HEK293 (cell line): ENCODE results near the gene FRMD4A.

Experiments used
- CTCF ChIA-PET: fragments of 350-600 bp; formaldehyde crosslinking; extraction: SDS; loops from one replicate; lab custom pipeline; 2021; ENCODE audit warnings: antibody characterized with exemption; lab: Yijun Ruan, JAX
- POLR2A ChIA-PET: fragments of 300-600 bp; formaldehyde crosslinking; extraction: SDS; loops from one replicate; lab custom pipeline; 2020; ENCODE audit warnings: antibody characterized with exemption, inconsistent platforms; lab: Yijun Ruan, JAX
- H3K27ac ChIP-seq: fragments of 200-500 bp; sonication (Bioruptor generic); 2 replicates; pipeline ENCODE4 v1.5.1; 2014; ENCODE audit warnings: low read depth, low read length, control low read depth, inconsistent platforms; ENCODE audit errors: extremely low read depth
- H3K36me3 ChIP-seq, 2 experiments: fragments of 200-500 bp in 1 of 2; sonication (Bioruptor generic) in 1 of 2; 1 replicate in 1 of 2; 2 replicates in 1 of 2; pipeline ENCODE4 v1.5.1; 2014 to 2017; ENCODE audit warnings: inconsistent platforms in 2 of 2, low read length in 2 of 2; ENCODE audit not compliant: control insufficient read depth in 2 of 2, insufficient read depth in 1 of 2
- H3K4me1 ChIP-seq: fragments of 200-500 bp; sonication (Bioruptor generic); 2 replicates; pipeline ENCODE4 v1.5.1; 2014; ENCODE audit warnings: mild to moderate bottlenecking, low read length, inconsistent platforms; ENCODE audit not compliant: control insufficient read depth, insufficient read depth
- H3K4me3 ChIP-seq: 2 replicates; pipeline ENCODE4 v1.5.1; 2011; ENCODE audit warnings: low read depth, mild to moderate bottlenecking, control low read depth, low read length, moderate library complexity
- H3K9me3 ChIP-seq: fragments of 200-500 bp; sonication (Bioruptor generic); 2 replicates; pipeline ENCODE4 v1.5.1; 2014; ENCODE audit warnings: low read depth, low read length, inconsistent platforms; ENCODE audit not compliant: control insufficient read depth, insufficient read depth
- BCL11B ChIP-seq: fragments of 450-650 bp; formaldehyde crosslinking; IDR thresholded peaks from 2 replicates; pipeline ENCODE4 v1.5.1; 2016; ENCODE audit warnings: low read depth, missing biosample characterization, missing genetic modification characterization
- FEZF1 ChIP-seq: fragments of 450-650 bp; formaldehyde crosslinking; IDR thresholded peaks from 2 replicates; pipeline ENCODE4 v1.5.1; 2016; ENCODE audit warnings: missing biosample characterization, missing genetic modification characterization
- KLF16 ChIP-seq: fragments of 450-650 bp; formaldehyde crosslinking; IDR thresholded peaks from 2 replicates; pipeline ENCODE4 v1.5.1; 2017; ENCODE audit warnings: missing biosample characterization, missing genetic modification characterization
- MYNN ChIP-seq: fragments of 450-650 bp; formaldehyde crosslinking; IDR thresholded peaks from 2 replicates; pipeline ENCODE4 v1.5.1; 2016; ENCODE audit warnings: missing biosample characterization, missing genetic modification characterization, borderline replicate concordance
- REPIN1 ChIP-seq: fragments of 450-650 bp; formaldehyde crosslinking; IDR thresholded peaks from 2 replicates; pipeline ENCODE4 v1.5.1; 2017; ENCODE audit warnings: missing biosample characterization, missing genetic modification characterization, low read depth
- REST ChIP-seq: fragments of 450-650 bp; formaldehyde crosslinking; IDR thresholded peaks from 2 replicates; pipeline ENCODE4 v1.5.1; 2016; ENCODE audit warnings: missing biosample characterization, missing genetic modification characterization
- SETDB1 ChIP-seq: IDR thresholded peaks from one replicate; pipeline ENCODE4 v1.6.1; 2017; ENCODE audit warnings: mild to moderate bottlenecking, low read length, moderate library complexity, mixed read lengths; ENCODE audit not compliant: insufficient read length
- ZNF169 ChIP-seq: fragments of 450-650 bp; formaldehyde crosslinking; IDR thresholded peaks from 2 replicates; pipeline ENCODE4 v1.5.1; 2016; ENCODE audit warnings: missing biosample characterization, missing genetic modification characterization
- ZNF23 ChIP-seq: fragments of 450-650 bp; formaldehyde crosslinking; IDR thresholded peaks from 2 replicates; pipeline ENCODE4 v1.5.1; 2016; ENCODE audit warnings: missing biosample characterization, missing genetic modification characterization, borderline replicate concordance
- ZNF302 ChIP-seq: fragments of 450-650 bp; formaldehyde crosslinking; IDR thresholded peaks from 2 replicates; pipeline ENCODE4 v1.5.1; 2016; ENCODE audit warnings: missing biosample characterization, missing genetic modification characterization, low read depth
- ZNF354C ChIP-seq: fragments of 450-650 bp; formaldehyde crosslinking; IDR thresholded peaks from 2 replicates; pipeline ENCODE4 v1.5.1; 2016; ENCODE audit warnings: missing biosample characterization, missing genetic modification characterization, low read depth, borderline replicate concordance
- ZNF398 ChIP-seq: fragments of 450-650 bp; formaldehyde crosslinking; IDR thresholded peaks from 2 replicates; pipeline ENCODE4 v1.5.1; 2017; ENCODE audit warnings: missing biosample characterization, missing genetic modification characterization
- ZNF473 ChIP-seq: fragments of 450-650 bp; formaldehyde crosslinking; IDR thresholded peaks from 2 replicates; pipeline ENCODE4 v1.5.1; 2017; ENCODE audit warnings: missing biosample characterization, missing genetic modification characterization
- ZNF514 ChIP-seq: fragments of 450-650 bp; formaldehyde crosslinking; IDR thresholded peaks from 2 replicates; pipeline ENCODE4 v1.5.1; 2016; ENCODE audit warnings: missing biosample characterization, missing genetic modification characterization
- ZNF548 ChIP-seq: fragments of 450-650 bp; formaldehyde crosslinking; IDR thresholded peaks from 2 replicates; pipeline ENCODE4 v1.5.1; 2016; ENCODE audit warnings: missing biosample characterization, missing genetic modification characterization
- ZNF701 ChIP-seq: fragments of 450-650 bp; formaldehyde crosslinking; IDR thresholded peaks from 2 replicates; pipeline ENCODE4 v1.5.1; 2016; ENCODE audit warnings: missing biosample characterization, missing genetic modification characterization
- ZNF707 ChIP-seq: fragments of 450-650 bp; formaldehyde crosslinking; IDR thresholded peaks from 2 replicates; pipeline ENCODE4 v1.5.1; 2016; ENCODE audit warnings: missing biosample characterization, missing genetic modification characterization
- TF ChIP-seq, protein P1 (sequence below): sonication (generic); formaldehyde crosslinking; IDR thresholded peaks from 2 replicates; pipeline ENCODE4 v1.8.1; 2022; ENCODE audit warnings: mild to moderate bottlenecking, moderate library complexity, missing genetic modification reagents
- TF ChIP-seq, protein P2 (sequence below): fragments of 450-650 bp; formaldehyde crosslinking; IDR thresholded peaks from 2 replicates; pipeline ENCODE4 v1.5.1; 2016; ENCODE audit warnings: missing biosample characterization, missing genetic modification characterization

Gene FRMD4A

DNA sequence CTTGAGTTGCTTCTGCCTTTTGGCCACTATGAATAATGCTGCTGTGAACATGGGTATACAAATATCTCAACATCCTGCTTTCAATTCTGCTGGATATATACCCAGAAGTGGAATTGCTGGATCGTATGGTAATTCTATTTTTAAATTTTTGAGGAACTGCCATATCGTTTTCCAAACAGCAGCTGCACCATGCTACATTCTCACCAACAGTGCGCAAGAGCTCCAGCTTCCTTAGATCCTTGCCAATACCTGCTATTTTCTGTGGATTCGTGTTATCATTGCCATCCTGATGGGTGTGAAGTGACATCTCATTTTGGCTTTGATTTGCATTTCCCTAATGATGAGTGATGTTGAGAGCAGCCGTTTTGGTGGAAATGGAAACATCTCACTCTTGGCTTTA, 26.7 kb downstream of the FRMD4A start:
- no peaks in the 10 kb centered on the region for H3K4me1 ChIP-seq
- CTCF ChIA-PET, result interaction anchor here (0.6 to 0.7 kb wide), 2 partner anchors 433 to 644 kb away, joined by 3 read pairs; no protein-coding TSS in a partner anchor
- TF ChIP-seq ZNF398 (tag by site-specific recombination), result no peak
- no peak for TF ChIP-seq ZNF169 (tag by site-specific recombination)
- TF ChIP-seq ZNF707, result no peak
- TF ChIP-seq, protein P1, sequence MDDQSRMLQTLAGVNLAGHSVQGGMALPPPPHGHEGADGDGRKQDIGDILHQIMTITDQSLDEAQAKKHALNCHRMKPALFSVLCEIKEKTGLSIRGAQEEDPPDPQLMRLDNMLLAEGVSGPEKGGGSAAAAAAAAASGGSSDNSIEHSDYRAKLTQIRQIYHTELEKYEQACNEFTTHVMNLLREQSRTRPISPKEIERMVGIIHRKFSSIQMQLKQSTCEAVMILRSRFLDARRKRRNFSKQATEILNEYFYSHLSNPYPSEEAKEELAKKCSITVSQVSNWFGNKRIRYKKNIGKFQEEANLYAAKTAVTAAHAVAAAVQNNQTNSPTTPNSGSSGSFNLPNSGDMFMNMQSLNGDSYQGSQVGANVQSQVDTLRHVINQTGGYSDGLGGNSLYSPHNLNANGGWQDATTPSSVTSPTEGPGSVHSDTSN (CRISPR knock-in tag), result no peak
- no peak for TF ChIP-seq SETDB1
- no peak for TF ChIP-seq ZNF23 (tag by site-specific recombination)
- TF ChIP-seq ZNF701 (tag by site-specific recombination), result no peak
- TF ChIP-seq REPIN1, result no peak
- TF ChIP-seq, protein P2, sequence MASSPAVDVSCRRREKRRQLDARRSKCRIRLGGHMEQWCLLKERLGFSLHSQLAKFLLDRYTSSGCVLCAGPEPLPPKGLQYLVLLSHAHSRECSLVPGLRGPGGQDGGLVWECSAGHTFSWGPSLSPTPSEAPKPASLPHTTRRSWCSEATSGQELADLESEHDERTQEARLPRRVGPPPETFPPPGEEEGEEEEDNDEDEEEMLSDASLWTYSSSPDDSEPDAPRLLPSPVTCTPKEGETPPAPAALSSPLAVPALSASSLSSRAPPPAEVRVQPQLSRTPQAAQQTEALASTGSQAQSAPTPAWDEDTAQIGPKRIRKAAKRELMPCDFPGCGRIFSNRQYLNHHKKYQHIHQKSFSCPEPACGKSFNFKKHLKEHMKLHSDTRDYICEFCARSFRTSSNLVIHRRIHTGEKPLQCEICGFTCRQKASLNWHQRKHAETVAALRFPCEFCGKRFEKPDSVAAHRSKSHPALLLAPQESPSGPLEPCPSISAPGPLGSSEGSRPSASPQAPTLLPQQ (tag by site-specific recombination), result no peak
- no peak for TF ChIP-seq KLF16
- no peak for TF ChIP-seq FEZF1
- POLR2A ChIA-PET, result no interaction called here
- no peaks in the 10 kb centered on the region for H3K36me3 ChIP-seq
- H3K9me3 ChIP-seq, result no peaks in the 10 kb centered on the region
- no peak overlapping the region for H3K27ac ChIP-seq
- no peak overlapping the region for H3K4me3 ChIP-seq

- TF ChIP-seq ZNF548 (tag by site-specific recombination), result no peak
- TF ChIP-seq REST, result no peak
- TF ChIP-seq ZNF473, result no peak
- TF ChIP-seq BCL11B (tag by site-specific recombination), result no peak
- no peak for TF ChIP-seq ZNF354C (tag by site-specific recombination)
- TF ChIP-seq ZNF514, result no peak
- no peak for TF ChIP-seq ZNF302 (tag by site-specific recombination)
- TF ChIP-seq MYNN, result no peak
- Histone ChIP-seq H3K4me1 (no peaks in the 10 kb centered on the region), H3K4me3 (no peak overlapping the region), H3K9me3 (no peaks in the 10 kb centered on the region), H3K36me3 (no peaks in the 10 kb centered on the region), H3K27ac (no peak overlapping the region)
- POLR2A ChIA-PET, result no interaction called here
- CTCF ChIA-PET, result interaction anchor here (0.5 to 2.1 kb wide), 8 partner anchors 9 to 230 kb away, joined by 3 to 9 read pairs (median 4); no protein-coding TSS in a partner anchor
Measured at GRCh38 chr10:14302035-14302434, 28.7 kb downstream of the FRMD4A start.
